Uterus (tissue), 2 donors: ENCODE results near the gene MAP2K7.
"Not testable (repeated sequence)": the region's sequence is repeated elsewhere in the genome, so short reads cannot be mapped to it uniquely, and the experiment has no call there.

Experiments
- POLR2A ChIP-seq, 2 donors: fragments of 450-650 bp; IDR thresholded peaks; one replicate each; pipeline ENCODE4 v1.6.1; 2016; ENCODE audit warnings: antibody characterized with exemption in 2 of 2, mild to moderate bottlenecking in 1 of 2, moderate library complexity in 1 of 2
- TF ChIP-seq, protein P1 (sequence below), 4 experiments: fragments of 200-600 bp in 2 of 4; fragments of 450-650 bp in 2 of 4; sonication (generic) in 2 of 4; IDR thresholded peaks; one replicate each; pipeline ENCODE4 v1.5.1; 2016 to 2019; ENCODE audit warnings: antibody characterized with exemption in 4 of 4, mild to moderate bottlenecking in 2 of 4, moderate library complexity in 1 of 4

GRCh38 chr19:7961082-7961481 lies 57.4 kb downstream of the MAP2K7 start:
- TF ChIP-seq, protein P1, sequence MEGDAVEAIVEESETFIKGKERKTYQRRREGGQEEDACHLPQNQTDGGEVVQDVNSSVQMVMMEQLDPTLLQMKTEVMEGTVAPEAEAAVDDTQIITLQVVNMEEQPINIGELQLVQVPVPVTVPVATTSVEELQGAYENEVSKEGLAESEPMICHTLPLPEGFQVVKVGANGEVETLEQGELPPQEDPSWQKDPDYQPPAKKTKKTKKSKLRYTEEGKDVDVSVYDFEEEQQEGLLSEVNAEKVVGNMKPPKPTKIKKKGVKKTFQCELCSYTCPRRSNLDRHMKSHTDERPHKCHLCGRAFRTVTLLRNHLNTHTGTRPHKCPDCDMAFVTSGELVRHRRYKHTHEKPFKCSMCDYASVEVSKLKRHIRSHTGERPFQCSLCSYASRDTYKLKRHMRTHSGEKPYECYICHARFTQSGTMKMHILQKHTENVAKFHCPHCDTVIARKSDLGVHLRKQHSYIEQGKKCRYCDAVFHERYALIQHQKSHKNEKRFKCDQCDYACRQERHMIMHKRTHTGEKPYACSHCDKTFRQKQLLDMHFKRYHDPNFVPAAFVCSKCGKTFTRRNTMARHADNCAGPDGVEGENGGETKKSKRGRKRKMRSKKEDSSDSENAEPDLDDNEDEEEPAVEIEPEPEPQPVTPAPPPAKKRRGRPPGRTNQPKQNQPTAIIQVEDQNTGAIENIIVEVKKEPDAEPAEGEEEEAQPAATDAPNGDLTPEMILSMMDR (IDR thresholded peaks at IDR 0.05), result not testable (repeated sequence)
- TF ChIP-seq POLR2A (IDR thresholded peaks at IDR 0.05), result not testable (repeated sequence)
